ENCODE results near the gene TTC34.
"Not testable (repeated sequence)": the region's sequence is repeated elsewhere in the genome, so short reads cannot be mapped to it uniquely, and the experiment has no call there.

The TTC34 gene

GRCh38 chr1:2783435-2784397 is 17.8 kb downstream of the TTC34 start:
- no peak for DNase-seq (ENCODE audit: extremely low read depth, low read depth)
- TF ChIP-seq CTCF (IDR thresholded peaks at IDR 0.05; ENCODE audit: low read depth, low read length): no peak

GRCh38 chr1:2783069-2783434 is 18.4 kb downstream of the TTC34 start:
- DNase-seq (ENCODE audit: extremely low read depth, low read depth): no peak
- no peak for TF ChIP-seq CTCF (IDR thresholded peaks at IDR 0.05; ENCODE audit: low read depth, low read length)

- TF ChIP-seq CTCF (IDR thresholded peaks at IDR 0.05; ENCODE audit: low read depth, low read length): no peak
- DNase-seq (ENCODE audit: extremely low read depth, low read depth): no peak
These were observed 19.9 kb downstream of the TTC34 start for GRCh38 chr1:2781627-2782026.

- no peak for DNase-seq (ENCODE audit: extremely low read depth, low read depth)
- TF ChIP-seq CTCF (IDR thresholded peaks at IDR 0.05; ENCODE audit: low read depth, low read length): no peak
These were observed 23.3 kb downstream of the TTC34 start for GRCh38 chr1:2778220-2778592.

GRCh38 chr1:2777424-2778219 is 23.9 kb downstream of the TTC34 start:
- no peak for TF ChIP-seq CTCF (IDR thresholded peaks at IDR 0.05; ENCODE audit: low read depth, low read length)
- DNase-seq (ENCODE audit: extremely low read depth, low read depth): no peak

GRCh38 chr1:2775333-2775732 is 26.2 kb downstream of the TTC34 start:
- not testable (repeated sequence) for DNase-seq (ENCODE audit: extremely low read depth, low read depth)

- DNase-seq (ENCODE audit: extremely low read depth, low read depth): not testable (repeated sequence)
These were observed 33.4 kb downstream of the TTC34 start for GRCh38 chr1:2768052-2768451.

GRCh38 chr1:2759433-2759832 is 42.1 kb downstream of the TTC34 start:
- DNase-seq (ENCODE audit: extremely low read depth, low read depth): not testable (repeated sequence)

GRCh38 chr1:2757519-2757918 is 44.0 kb downstream of the TTC34 start:
- DNase-seq (ENCODE audit: extremely low read depth, low read depth): not testable (repeated sequence)

GRCh38 chr1:2755426-2755825 is 46.1 kb downstream of the TTC34 start:
- not testable (repeated sequence) for DNase-seq (ENCODE audit: extremely low read depth, low read depth)

- DNase-seq (ENCODE audit: extremely low read depth, low read depth): not testable (repeated sequence)
These were observed 46.9 kb downstream of the TTC34 start for GRCh38 chr1:2754597-2754996.

GRCh38 chr1:2752503-2752902 is 49.0 kb downstream of the TTC34 start:
- DNase-seq (ENCODE audit: extremely low read depth, low read depth): not testable (repeated sequence)

- DNase-seq (ENCODE audit: extremely low read depth, low read depth): not testable (repeated sequence)
These were observed 49.6 kb downstream of the TTC34 start for GRCh38 chr1:2751866-2752265.
